ENCODE data around the gene GPATCH11.

Gene GPATCH11

DNA sequence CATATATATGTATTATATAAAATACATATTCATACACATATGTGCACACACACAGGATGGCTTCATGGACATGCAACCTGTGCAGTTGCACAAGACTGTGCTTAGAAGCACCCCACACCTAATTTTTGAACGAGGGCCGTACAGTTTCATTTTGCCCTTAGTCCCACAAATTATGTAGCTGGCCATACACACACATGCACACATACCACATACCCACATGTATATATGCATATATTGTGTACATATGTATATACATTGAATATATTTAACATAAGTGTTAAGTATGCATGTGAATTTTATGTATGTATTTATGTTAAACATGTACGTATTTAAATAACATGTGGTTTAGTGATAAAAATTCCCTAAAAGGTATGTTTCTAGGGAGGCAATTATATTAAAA, 18.3 kb downstream of the GPATCH11 start:
- no peaks in the 10 kb centered on the region for H3K4me1 ChIP-seq (ENCODE audit: insufficient read depth, low read length, severe bottlenecking)
- peaks cover 40% of the 10 kb centered on the region for H3K36me3 ChIP-seq (ENCODE audit: insufficient read depth, low read length)
- H3K27me3 ChIP-seq (ENCODE audit: insufficient read depth, low read length), result no peaks in the 10 kb centered on the region
- no peak overlapping the region for H3K4me3 ChIP-seq (ENCODE audit: low read depth, low read length, poor library complexity, severe bottlenecking)
- H3K9me2 ChIP-seq (ENCODE audit: low read depth, low read length), result no peaks in the 10 kb centered on the region
- H3F3A ChIP-seq (ENCODE audit: insufficient read depth, low read length), result no peaks in the 10 kb centered on the region
- H3K27ac ChIP-seq (ENCODE audit: low read depth, low read length, poor library complexity, severe bottlenecking), result no peak overlapping the region
- no peak overlapping the region for H2AFZ ChIP-seq (ENCODE audit: low read length)
- no peaks in the 10 kb centered on the region for H3K79me2 ChIP-seq (ENCODE audit: insufficient read depth, low read length)
- no peaks in the 10 kb centered on the region for H3K9me3 ChIP-seq (ENCODE audit: low read length)
- no peak for TF ChIP-seq EZH2 (IDR thresholded peaks at IDR 0.05; ENCODE audit: borderline replicate concordance, low read length)
- TF ChIP-seq, protein P1, sequence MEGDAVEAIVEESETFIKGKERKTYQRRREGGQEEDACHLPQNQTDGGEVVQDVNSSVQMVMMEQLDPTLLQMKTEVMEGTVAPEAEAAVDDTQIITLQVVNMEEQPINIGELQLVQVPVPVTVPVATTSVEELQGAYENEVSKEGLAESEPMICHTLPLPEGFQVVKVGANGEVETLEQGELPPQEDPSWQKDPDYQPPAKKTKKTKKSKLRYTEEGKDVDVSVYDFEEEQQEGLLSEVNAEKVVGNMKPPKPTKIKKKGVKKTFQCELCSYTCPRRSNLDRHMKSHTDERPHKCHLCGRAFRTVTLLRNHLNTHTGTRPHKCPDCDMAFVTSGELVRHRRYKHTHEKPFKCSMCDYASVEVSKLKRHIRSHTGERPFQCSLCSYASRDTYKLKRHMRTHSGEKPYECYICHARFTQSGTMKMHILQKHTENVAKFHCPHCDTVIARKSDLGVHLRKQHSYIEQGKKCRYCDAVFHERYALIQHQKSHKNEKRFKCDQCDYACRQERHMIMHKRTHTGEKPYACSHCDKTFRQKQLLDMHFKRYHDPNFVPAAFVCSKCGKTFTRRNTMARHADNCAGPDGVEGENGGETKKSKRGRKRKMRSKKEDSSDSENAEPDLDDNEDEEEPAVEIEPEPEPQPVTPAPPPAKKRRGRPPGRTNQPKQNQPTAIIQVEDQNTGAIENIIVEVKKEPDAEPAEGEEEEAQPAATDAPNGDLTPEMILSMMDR (IDR thresholded peaks at IDR 0.05; ENCODE audit: low read length), result no peak
- no peak overlapping the region for H3K4me2 ChIP-seq (ENCODE audit: low read length)
- H4K20me1 ChIP-seq (ENCODE audit: insufficient read depth, low read length), result no peaks in the 10 kb centered on the region
- no peak overlapping the region for H3K9ac ChIP-seq (ENCODE audit: low read length)

DNA sequence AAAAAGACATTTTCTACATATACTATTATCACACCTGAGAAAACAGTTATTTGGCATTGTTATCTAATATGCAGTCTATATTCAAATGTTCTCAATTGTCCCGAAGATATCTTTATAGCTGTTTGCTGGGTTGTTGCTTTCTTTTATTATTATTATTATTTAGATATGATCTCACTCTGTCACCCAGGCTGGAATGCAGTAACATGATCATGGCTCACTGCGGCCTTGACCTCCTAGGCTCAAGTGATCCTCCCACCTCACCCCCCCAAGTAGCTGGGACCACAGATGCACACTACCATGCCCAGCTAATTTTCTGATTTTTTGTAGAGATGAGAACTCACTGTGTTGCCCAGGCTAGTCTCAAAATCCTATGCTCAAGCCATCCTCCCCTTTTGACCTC, 19.9 kb downstream of the GPATCH11 start:
- no peak overlapping the region for H3K4me2 ChIP-seq (ENCODE audit: low read length)

DNA sequence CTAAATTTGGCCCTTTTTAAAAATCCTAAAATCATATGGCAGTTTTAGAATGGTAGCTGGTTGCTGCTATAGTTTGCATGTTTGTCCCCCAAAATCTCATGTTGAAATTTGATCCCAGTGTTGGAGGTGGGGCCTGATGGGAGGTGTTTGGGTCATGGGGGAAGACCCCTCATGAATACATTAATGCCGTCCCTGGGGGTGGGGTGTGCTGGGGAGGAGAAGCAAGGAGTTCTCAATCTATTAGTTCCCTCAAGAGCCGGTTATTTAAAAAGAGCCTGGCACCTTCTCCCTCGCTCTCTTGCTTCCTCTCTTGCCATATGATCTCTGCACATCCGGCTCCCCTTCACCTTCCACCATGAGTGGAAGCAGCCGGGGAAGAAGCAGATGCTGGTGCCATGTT, 20.8 kb downstream of the GPATCH11 start:
- TF ChIP-seq, protein P1 (IDR thresholded peaks at IDR 0.05; ENCODE audit: low read length), result no peak
- TF ChIP-seq EZH2 (IDR thresholded peaks at IDR 0.05; ENCODE audit: borderline replicate concordance, low read length), result no peak
- Histone ChIP-seq H3K4me1 (ENCODE audit: insufficient read depth, low read length, severe bottlenecking) (no peaks in the 10 kb centered on the region), H3K36me3 (ENCODE audit: insufficient read depth, low read length) (peaks cover 49% of the 10 kb centered on the region), H3F3A (ENCODE audit: insufficient read depth, low read length) (no peaks in the 10 kb centered on the region), H3K79me2 (ENCODE audit: insufficient read depth, low read length) (no peaks in the 10 kb centered on the region), H3K9me2 (ENCODE audit: low read depth, low read length) (no peaks in the 10 kb centered on the region), H3K27ac (ENCODE audit: low read depth, low read length, poor library complexity, severe bottlenecking) (no peak overlapping the region), H3K4me3 (ENCODE audit: low read depth, low read length, poor library complexity, severe bottlenecking) (no peak overlapping the region), H3K4me2 (ENCODE audit: low read length) (no peak overlapping the region), H3K9ac (ENCODE audit: low read length) (no peak overlapping the region), H3K27me3 (ENCODE audit: insufficient read depth, low read length) (no peaks in the 10 kb centered on the region), H4K20me1 (ENCODE audit: insufficient read depth, low read length) (no peaks in the 10 kb centered on the region), H3K9me3 (ENCODE audit: low read length) (no peaks in the 10 kb centered on the region), H2AFZ (ENCODE audit: low read length) (no peak overlapping the region)

More for the DNA sequence above, 19.9 kb downstream of the GPATCH11 start:
- no peak overlapping the region for H3K4me3 ChIP-seq (ENCODE audit: low read depth, low read length, poor library complexity, severe bottlenecking)
- no peaks in the 10 kb centered on the region for H4K20me1 ChIP-seq (ENCODE audit: insufficient read depth, low read length)
- no peaks in the 10 kb centered on the region for H3K9me3 ChIP-seq (ENCODE audit: low read length)
- H3K79me2 ChIP-seq (ENCODE audit: insufficient read depth, low read length), result no peaks in the 10 kb centered on the region
- no peak overlapping the region for H3K27ac ChIP-seq (ENCODE audit: low read depth, low read length, poor library complexity, severe bottlenecking)
- H3K9ac ChIP-seq (ENCODE audit: low read length), result no peak overlapping the region
- no peaks in the 10 kb centered on the region for H3F3A ChIP-seq (ENCODE audit: insufficient read depth, low read length)
- H2AFZ ChIP-seq (ENCODE audit: low read length), result no peak overlapping the region
- no peak for TF ChIP-seq EZH2 (IDR thresholded peaks at IDR 0.05; ENCODE audit: borderline replicate concordance, low read length)
- TF ChIP-seq, protein P1 (IDR thresholded peaks at IDR 0.05; ENCODE audit: low read length), result no peak
- H3K9me2 ChIP-seq (ENCODE audit: low read depth, low read length), result no peaks in the 10 kb centered on the region
- H3K36me3 ChIP-seq (ENCODE audit: insufficient read depth, low read length), result peaks cover 49% of the 10 kb centered on the region
- H3K27me3 ChIP-seq (ENCODE audit: insufficient read depth, low read length), result no peaks in the 10 kb centered on the region
- no peaks in the 10 kb centered on the region for H3K4me1 ChIP-seq (ENCODE audit: insufficient read depth, low read length, severe bottlenecking)

All from OCI-LY1 (cell line).